GM12878 (cell line): ENCODE results near the gene CRYBB2. TPM values are rescaled to one million over a fixed set of nuclear protein-coding genes. Genes with fewer than 3 reads are reported as not detected.

Experiments used
- IRF4 ChIP-seq: IDR thresholded peaks from 2 replicates; pipeline ENCODE4 v1.6.1; 2011; ENCODE audit warnings: low read depth, low read length
- MEF2B ChIP-seq: fragments of 450-650 bp; IDR thresholded peaks from 2 replicates; pipeline ENCODE4 v1.6.1; 2018; ENCODE audit warnings: mild to moderate bottlenecking, moderate library complexity; ENCODE audit not compliant: partially characterized antibody, poor library complexity, severe bottlenecking
- NR2C1 ChIP-seq: fragments of 450-650 bp; IDR thresholded peaks from 2 replicates; pipeline ENCODE4 v1.6.1; 2017; ENCODE audit warnings: antibody characterized with exemption, mild to moderate bottlenecking, moderate library complexity
- POU2F2 ChIP-seq: IDR thresholded peaks from 3 replicates; pipeline ENCODE4 v1.6.1; 2011; ENCODE audit warnings: low read depth, mild to moderate bottlenecking, low read length, borderline replicate concordance
- SMAD1 ChIP-seq: fragments of 450-650 bp; IDR thresholded peaks from 2 replicates; pipeline ENCODE4 v1.6.1; 2018; ENCODE audit warnings: mild to moderate bottlenecking, low read depth; ENCODE audit not compliant: partially characterized antibody
- TBL1XR1 ChIP-seq: IDR thresholded peaks from 2 replicates; pipeline ENCODE4 v1.6.1; 2012; ENCODE audit warnings: low read depth, low read length, improper control_type of control experiment
- ZBTB11 ChIP-seq: fragments of 450-650 bp; formaldehyde crosslinking; IDR thresholded peaks from 2 replicates; pipeline ENCODE4 v1.5.0; 2022; ENCODE audit warnings: mild to moderate bottlenecking, missing genetic modification characterization
- ZNF592 ChIP-seq: fragments of 450-650 bp; IDR thresholded peaks from 2 replicates; pipeline ENCODE4 v1.6.1; 2017; ENCODE audit warnings: mild to moderate bottlenecking, moderate library complexity
- polyA plus RNA-seq, 11 experiments: library from polyadenylated mRNA; depleted of rRNA in 4 of 11; unstranded in 6 of 11; stranded (reverse) in 5 of 11; fragments of >200 nt; fragmentation: Nextera tagmentation in 4 of 11; fragmentation: Illumina TruSeq in 1 of 11; extraction: Ambion mirVana in 4 of 11; extraction: Trizol in 1 of 11; gene quantifications; 1 replicate in 1 of 11; 2 replicates in 10 of 11; pipeline versions ENCODE4 v1.2.1 to v1.2.3, GENCODE V29; 2011 to 2016; ENCODE audit warnings: inconsistent platforms in 2 of 11, missing spikeins in 2 of 11, low read depth in 1 of 11
- total RNA-seq, 4 experiments: library from RNA; depleted of rRNA in 3 of 4; stranded (reverse); fragments of >200 nt in 3 of 4; fragmentation: Illumina TruSeq in 1 of 4; extraction: Trizol in 1 of 4; gene quantifications; 2 replicates each; pipeline versions ENCODE4 v1.2.1 to v1.2.3, GENCODE V29; 2013 to 2021

Gene CRYBB2
- total and polyA plus RNA-seq, 10 of the 15 experiments (the other 5 are each of a cell fraction or from before 2014, with no cell fraction given): not detected

GRCh38 chr22:25201557-25202273 lies 17.7 kb upstream of the CRYBB2 start (continued):
- TF ChIP-seq ZNF592 (no peak), MEF2B (no peak), ZBTB11 (CRISPR knock-in tag) (no peak), POU2F2 (no peak), SMAD1 (no peak), NR2C1 (no peak), TBL1XR1 (no peak), IRF4 (no peak)
